G401 (cell line): ENCODE results near the gene KCNJ16. TPM values are rescaled to one million over a fixed set of nuclear protein-coding genes. Genes with fewer than 3 reads are reported as not detected.

Source experiments
- total RNA-seq: library from RNA; depleted of rRNA; stranded (reverse); fragments of >200 nt; shearing (Covaris generic); gene quantifications from 2 replicates; pipeline ENCODE4 v1.2.3, GENCODE V29; 2014; rRNA removed

Gene KCNJ16
- total RNA-seq, 1 experiment from 2014 or later: 16.6 TPM

Other genes with a start within 250 kb of the KCNJ16 start
- gene KCNJ2, start 94.3 kb downstream of the KCNJ16 start, total RNA-seq: 72.6 and 103 TPM in 2 replicates